Endothelial cell of umbilical vein (primary cell): ENCODE results near the gene NNT.

ENCODE experiments used
- CTCF ChIP-seq, 2 donors: IDR thresholded peaks; 1 replicate in 1 of 2; 2 replicates in 1 of 2; pipeline ENCODE4 v1.5.1; 2011; ENCODE audit warnings: low read length in 2 of 2, mild to moderate bottlenecking in 2 of 2, moderate library complexity in 2 of 2, control low read depth in 1 of 2, inconsistent platforms in 1 of 2, low read depth in 1 of 2; ENCODE audit not compliant: insufficient read depth in 1 of 2; ENCODE audit errors: extremely low read depth in 1 of 2
- EZH2 ChIP-seq: IDR thresholded peaks from 2 replicates; pipeline ENCODE4 v1.6.1; 2012; ENCODE audit warnings: borderline replicate concordance, low read depth, mild to moderate bottlenecking, moderate library complexity, low read length, inconsistent platforms; ENCODE audit not compliant: severe bottlenecking
- FOS ChIP-seq: IDR thresholded peaks from 2 replicates; pipeline ENCODE4 v1.6.1; 2011; ENCODE audit warnings: mild to moderate bottlenecking, low read length, moderate library complexity, borderline replicate concordance; ENCODE audit not compliant: insufficient read depth
- GATA2 ChIP-seq: IDR thresholded peaks from 2 replicates; pipeline ENCODE4 v1.7.0; 2011; ENCODE audit warnings: low read depth, mild to moderate bottlenecking, moderate library complexity, mixed read lengths, low read length; ENCODE audit not compliant: insufficient read length, insufficient read depth
- MAX ChIP-seq: IDR thresholded peaks from 2 replicates; pipeline ENCODE4 v1.6.1; 2011; ENCODE audit not compliant: insufficient read depth, insufficient read length
- POLR2A ChIP-seq: IDR thresholded peaks from 2 replicates; pipeline ENCODE4 v1.6.1; 2012; ENCODE audit warnings: low read depth, mild to moderate bottlenecking, control low read depth, low read length
- POLR2AphosphoS5 ChIP-seq: IDR thresholded peaks from 2 replicates; pipeline ENCODE4 v1.6.1; 2012; ENCODE audit warnings: low read depth, mild to moderate bottlenecking, control low read depth, low read length, moderate library complexity; ENCODE audit not compliant: insufficient read depth

GRCh38 chr5:43683884-43684471, 81.0 kb downstream of the NNT start:
- TF ChIP-seq CTCF (IDR thresholded peaks at IDR 0.05; ENCODE audit: extremely low read depth in 1 of 2, insufficient read depth in 1 of 2, low read depth in 1 of 2, low read length in 2 of 2) (no peak), MAX (no peak), POLR2A (no peak), GATA2 (no peak), POLR2AphosphoS5 (no peak), EZH2 (no peak), FOS (no peak)
